RCC 7860 (cell line): ENCODE results near the gene CTRB1.

Experiments
- DNase-seq: peaks from one replicate; pipeline ENCODE4 v3.0.0-alpha.2; 2015; ENCODE audit warnings: low spot score
- FAIRE-seq: peaks from 2 replicates; lab custom pipeline; 2012; peaks lifted over from hg19 to GRCh38; lab: Jason Lieb, UNC

Gene CTRB1

GRCh38 chr16:75218256-75219076 lies at the start of gene CTRB1:
Gene CTRB1, plus strand, starts transcription at chr16:75218988. Its CDS starts 20 bp downstream, at chr16:75219008.
- DNase-seq (no peak), FAIRE-seq (no peak)

DNA sequence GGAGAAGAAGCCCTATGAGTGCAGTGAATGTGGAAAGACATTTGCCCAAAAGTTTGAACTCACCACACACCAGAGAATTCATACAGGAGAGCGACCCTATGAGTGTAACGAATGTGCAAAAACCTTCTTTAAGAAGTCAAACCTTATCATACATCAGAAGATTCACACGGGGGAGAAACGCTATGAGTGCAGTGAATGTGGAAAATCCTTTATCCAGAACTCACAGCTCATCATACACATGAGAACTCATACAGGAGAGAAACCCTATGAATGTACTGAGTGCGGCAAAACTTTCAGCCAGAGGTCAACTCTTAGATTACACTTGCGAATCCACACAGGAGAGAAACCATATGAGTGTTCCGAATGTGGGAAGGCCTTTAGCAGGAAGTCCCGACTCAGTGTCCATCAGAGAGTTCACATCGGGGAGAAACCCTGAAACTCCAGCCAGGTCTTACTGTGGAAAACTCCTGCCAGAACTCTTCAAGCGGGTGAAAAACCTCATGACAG lies 48.8 kb upstream of the CTRB1 start:
- FAIRE-seq (no peak), DNase-seq (no peak)

DNA sequence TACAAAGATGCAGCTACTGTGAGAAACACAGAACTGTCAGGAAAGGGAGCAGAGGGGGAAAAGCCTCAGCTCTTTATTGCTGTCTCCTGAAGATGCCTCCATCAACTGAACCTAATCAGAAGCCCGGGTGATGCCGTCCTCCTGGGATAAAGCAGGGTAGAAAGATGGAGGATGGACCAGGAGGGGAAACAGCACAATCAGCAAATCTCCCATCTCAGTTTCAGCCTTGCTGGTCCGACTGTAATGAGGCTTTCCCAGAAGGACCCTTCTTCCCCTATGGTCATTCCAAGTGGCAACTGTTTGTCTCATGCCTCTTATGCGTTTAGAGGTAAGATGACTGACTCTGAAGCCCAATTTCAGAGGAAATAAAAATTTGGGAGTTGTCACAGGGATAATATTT lies 46.2 kb upstream of the CTRB1 start:
- no peak for FAIRE-seq
- DNase-seq = no peak

DNA sequence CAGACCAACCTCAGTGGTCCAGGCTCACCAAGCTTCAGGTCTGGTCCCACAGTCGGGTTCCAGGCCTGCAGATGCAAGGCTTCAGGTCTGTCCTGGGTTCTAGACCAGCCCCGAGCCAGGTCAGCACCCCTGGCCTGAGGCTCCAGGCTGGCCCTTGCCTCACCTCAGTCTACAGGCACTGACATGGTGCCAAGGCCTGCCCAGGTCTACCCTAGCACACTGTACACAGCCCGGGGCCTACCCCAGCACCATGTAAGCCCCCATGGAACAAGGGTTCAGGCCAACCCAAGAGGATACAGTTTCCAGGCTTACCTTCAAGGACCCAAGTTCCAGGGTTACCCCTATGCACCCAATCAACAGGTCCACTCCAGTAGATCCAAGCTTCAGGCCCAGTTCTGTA lies 43.7 kb upstream of the CTRB1 start:
- FAIRE-seq = no peak
- no peak for DNase-seq

DNA sequence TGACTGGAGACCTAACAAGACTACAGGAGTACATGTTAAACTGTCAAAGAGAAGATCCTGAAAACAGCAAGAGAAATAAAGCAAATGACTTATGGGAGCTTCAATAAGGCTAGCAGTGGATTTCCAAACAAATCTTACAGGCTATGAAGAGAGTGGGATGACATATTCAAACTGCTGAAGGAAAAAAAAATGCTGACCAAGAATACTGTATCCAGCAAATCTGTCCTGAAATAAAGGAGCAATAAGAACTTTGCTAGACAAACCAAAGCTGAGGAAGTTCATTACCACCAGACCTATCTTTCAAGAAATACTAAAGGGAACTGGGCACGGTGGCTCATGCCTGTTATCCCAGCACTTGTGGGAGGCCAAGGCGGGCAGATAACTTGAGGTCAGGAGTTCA lies 41.9 kb upstream of the CTRB1 start:
- DNase-seq (no peak), FAIRE-seq (no peak)

DNA sequence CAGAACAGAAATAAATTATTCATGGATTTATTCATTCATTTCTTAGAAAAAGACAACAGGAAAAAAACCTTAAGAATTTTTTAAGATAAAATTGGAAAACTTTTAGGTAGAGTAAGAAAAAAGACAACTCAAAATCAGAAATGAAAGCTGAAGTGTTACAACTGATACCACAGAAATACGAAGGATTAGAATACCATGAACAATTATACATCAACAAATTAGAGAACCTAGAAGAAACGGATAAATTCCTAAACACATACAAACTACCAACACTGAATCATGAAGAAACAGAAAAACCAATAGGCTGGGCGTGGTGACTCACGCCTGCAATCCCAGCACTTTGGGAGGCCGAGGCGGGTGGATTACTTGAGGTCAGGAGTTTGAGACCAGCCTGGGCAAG lies 39.6 kb upstream of the CTRB1 start:
- FAIRE-seq (no peak), DNase-seq (no peak)

DNA sequence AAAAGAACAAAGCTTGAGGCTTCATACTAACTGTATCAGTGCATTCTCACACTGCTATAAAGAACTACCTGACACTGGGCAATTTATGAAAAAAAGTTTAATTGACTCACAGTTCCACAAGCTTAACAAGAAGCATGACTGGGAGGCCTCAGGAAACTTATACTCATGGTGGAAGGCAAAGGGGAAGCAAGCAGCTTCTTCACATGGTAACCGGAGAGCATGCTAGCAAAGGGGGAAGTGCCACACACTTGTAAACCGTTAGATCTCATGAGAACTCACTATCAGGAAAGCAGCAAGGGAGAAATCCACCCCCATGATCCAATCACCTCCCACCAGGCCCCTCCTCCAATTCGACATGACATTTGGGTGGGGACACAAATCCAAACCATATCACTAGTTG lies 37.2 kb upstream of the CTRB1 start:
- DNase-seq (no peak), FAIRE-seq (no peak)

DNA sequence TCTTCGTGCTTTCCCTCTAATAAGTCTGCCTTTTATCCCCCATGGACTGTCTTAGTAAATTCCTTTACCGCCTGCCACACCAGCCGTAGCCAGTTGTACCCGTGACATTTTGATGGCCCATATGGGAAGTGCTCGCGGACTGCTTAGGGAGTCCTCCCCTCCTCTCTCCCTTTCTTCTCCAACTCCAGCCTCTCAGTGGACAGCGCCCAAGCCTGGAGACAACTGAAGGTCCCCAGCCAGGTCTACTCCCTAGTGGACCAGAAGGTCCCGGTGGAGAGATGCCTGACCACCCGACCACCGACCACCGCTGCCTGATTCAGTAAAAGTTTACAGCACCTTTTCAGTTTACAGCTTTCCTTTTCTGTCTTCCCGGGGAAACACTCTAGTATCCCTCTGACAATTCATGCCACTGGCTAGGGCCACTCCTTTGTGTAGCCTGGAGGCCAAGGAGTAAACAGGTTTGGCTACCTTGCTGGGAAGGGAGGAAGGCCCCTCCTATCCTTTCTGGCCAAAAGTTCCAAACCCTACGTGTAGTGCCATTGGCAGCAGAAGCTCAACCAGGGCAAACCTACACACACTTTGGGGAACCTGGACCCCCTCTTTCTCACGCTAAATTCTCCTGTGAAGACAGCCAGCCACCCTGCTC lies 29.8 kb upstream of the CTRB1 start:
- no peak for FAIRE-seq
- DNase-seq = no peak

DNA sequence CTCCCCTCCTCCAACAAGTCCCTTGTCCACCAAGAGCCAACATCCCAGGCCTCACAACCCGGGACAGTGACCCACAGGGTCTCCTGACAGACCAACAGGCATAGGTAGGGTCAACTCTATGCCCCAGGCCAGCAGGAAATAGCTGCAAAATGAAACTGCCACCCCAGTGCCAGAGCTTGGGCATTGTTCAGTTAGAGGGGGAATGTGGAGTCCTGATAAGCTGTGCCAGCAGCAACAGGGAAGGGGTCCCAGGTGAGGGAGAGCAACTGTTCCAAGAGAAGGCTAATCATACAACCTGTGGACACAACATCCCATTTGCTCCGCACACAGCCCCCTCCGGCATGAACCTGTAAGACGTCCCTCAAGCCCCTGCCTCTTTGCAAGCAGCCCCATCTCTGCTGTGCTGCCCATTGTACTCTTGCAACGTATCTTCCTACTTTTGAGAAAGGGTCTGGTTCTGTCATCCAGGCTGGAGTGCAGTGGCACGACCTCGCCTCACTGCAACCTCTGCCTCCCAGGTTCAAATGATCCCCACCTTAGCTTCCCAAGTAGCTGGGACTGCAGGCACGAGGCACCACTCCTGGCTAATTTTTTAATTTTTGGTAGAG lies 29.0 kb upstream of the CTRB1 start:
- FAIRE-seq (no peak), DNase-seq (no peak)

GRCh38 chr16:75192606-75193264 lies 26.1 kb upstream of the CTRB1 start:
- FAIRE-seq (no peak), DNase-seq (no peak)

- FAIRE-seq = no peak
- no peak for DNase-seq
These were observed 25.5 kb upstream of the CTRB1 start for GRCh38 chr16:75193265-75193650.

- no peak for FAIRE-seq
- no peak for DNase-seq
These were observed 24.9 kb upstream of the CTRB1 start for GRCh38 chr16:75193730-75194444.

DNA sequence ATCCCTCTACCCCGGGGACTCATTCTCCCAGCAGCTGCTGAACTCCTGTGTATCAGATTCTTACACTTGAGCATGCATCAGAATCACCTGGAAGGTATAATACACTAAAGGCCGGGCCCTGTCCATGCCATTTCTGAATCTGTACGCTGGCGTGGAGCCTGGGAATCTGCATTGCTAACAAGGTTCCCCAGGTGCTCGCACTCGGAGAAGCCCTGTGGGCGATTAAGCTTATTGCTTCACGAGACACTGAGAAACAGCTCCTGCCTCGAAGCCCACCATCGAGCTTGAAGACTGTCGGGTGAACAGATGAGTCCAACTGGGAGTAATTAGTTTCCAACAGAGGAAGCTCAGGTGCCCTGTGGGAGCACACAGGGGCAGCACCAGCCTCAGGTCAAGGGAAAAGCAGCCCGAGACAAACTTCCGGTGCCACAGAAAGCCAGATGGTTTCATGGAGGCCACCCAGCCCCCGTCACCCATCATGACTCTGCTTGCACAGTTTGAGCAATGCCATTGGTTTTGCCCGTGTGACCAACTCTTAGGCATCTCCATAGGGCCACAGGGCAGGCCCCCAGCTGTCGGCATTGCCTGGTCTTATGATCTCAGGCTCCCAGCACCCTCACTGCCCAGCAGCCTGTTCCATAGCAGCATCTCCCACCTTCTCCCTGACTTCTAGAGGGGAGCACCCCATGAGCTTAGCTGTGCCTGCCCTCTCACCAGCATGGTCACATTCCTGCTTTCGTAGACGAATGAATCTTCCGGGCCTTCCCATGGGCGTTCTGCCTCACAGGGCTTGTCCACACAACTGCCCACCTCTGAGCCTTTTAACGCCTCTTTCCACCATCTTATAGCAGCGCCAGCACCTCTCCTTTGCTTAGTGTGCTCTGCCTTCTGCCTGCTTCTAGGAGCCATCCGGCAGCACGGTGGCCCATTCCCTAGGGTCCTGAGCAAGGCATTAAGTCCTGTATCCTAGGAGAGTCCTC lies 22.7 kb upstream of the CTRB1 start:
- FAIRE-seq = no peak
- DNase-seq = no peak

DNA sequence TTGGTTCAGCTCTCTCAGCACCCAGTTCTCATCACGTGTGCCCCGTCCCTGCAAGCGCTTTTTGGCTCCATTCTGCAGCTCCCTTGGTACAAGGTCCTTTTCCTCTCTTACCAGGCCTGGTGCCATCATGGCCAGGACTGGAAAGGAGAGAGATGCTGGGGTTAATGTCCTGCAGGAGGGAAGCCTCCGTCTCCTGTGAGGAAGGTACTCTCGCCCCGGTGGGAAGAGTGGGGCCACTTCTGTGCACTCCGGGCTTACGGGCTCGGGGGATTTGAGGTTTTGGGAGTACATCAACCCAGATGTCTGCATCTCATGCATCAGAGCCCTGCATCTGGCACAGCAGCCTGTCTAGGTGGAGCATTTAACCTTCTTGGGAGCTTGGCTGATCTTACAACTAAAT lies 22.0 kb upstream of the CTRB1 start:
- DNase-seq (no peak), FAIRE-seq (no peak)

GRCh38 chr16:75197522-75198134 lies 21.2 kb upstream of the CTRB1 start:
- DNase-seq (no peak), FAIRE-seq (no peak)

DNA sequence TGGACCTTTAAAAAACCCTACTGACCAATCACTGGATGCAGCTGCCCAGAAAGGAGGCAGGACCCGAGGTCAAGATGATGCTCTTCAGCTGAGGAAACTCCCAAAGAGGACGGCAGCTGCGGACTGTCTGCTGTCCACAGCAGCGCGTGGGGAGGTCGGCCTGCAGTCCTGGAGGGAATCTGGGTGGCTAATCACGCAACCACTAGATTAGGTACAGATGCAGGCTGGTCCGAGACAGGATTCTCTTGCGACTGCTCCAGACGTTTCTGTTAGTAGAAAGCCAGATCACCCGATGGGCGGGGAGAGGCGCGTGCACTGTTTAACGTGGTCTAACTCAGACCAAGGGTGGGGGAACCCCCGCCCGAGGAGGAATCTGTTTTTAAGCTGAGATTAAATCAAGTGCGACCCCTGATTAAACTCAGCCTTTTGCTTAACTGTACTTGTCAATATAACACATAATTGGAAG lies 20.6 kb upstream of the CTRB1 start:
- FAIRE-seq (no peak), DNase-seq (no peak)

GRCh38 chr16:75202069-75202590 lies 16.7 kb upstream of the CTRB1 start:
- DNase-seq (no peak), FAIRE-seq (no peak)

GRCh38 chr16:75203096-75203495 lies 15.7 kb upstream of the CTRB1 start:
- FAIRE-seq (no peak), DNase-seq (no peak)
